GM19467 (cell line): ENCODE data around the gene GALNT7.
A peak's percentile ranks its signal among the peaks of the same experiment; 100 is the strongest.

Experiments used
- ATAC-seq: cut with Tn5 transposase; IDR thresholded peaks from one replicate; pipeline ENCODE4 v1.9.1; 2021; ENCODE audit warnings: mild to moderate bottlenecking, moderate library complexity; ENCODE audit not compliant: unreplicated experiment

GALNT7 gene

DNA sequence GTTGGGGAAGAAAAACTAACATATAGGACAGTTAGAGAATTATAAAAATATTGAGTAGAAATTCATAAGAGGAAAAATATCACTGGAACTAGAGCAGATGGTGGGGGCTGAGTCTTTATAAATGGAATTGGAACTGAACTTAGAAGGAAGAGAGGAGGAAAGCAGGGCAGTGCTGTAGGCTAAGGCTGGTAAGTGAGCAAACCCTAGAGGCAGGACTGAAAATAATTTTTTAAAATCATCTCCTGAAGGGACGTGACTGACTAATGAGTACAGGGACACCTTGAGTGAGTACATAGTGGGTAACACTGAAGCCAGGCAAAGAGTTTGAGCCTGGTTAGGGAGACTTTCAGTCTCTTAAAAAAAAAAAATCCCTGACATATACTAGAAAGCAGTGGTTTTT, 63.3 kb downstream of the GALNT7 start:
- peak; percentile 52 for ATAC-seq

- no peak for ATAC-seq
Observed at GRCh38 chr4:173233857-173234256, 65.2 kb downstream of the GALNT7 start.

DNA sequence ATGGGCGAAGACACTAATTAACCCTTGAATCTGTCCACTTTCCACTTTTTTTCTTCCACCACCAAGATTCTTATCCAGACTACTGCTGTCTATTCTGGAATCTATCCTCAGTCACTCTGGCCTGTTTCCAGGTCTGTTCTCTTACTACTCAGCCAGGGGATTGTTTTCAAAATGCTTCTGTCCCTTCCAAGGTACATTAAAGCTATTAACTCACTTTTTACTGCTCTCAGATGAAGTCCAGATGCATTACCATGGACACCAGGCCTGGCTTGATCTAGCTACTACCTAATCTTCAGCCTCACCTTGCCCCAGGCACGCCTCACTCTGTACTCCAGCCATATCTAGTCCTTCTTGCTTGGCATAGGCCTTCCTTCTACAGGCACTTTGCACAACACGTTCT, 66.4 kb downstream of the GALNT7 start:
- ATAC-seq, result no peak

GRCh38 chr4:173236301-173236700, 67.7 kb downstream of the GALNT7 start:
- ATAC-seq, result no peak

DNA sequence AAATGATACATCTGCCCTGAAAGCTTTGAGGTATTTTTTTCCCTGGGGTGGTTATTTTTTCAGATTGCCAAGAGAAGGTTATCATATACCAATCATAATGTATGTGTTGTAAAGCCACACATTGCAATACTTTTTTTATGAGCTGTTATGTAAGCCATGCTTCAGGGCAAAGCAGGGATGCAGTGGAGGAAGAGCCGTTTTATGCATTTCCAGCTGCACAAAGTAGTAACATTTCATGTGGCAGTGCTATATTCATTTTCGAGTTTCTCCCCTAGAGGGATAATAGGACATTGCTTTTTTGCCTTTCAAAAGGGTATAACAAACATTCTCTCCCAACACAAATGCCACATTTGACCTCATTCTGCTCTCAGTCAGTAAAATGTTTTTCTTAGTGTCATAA, 68.5 kb downstream of the GALNT7 start:
- ATAC-seq, result no peak

DNA sequence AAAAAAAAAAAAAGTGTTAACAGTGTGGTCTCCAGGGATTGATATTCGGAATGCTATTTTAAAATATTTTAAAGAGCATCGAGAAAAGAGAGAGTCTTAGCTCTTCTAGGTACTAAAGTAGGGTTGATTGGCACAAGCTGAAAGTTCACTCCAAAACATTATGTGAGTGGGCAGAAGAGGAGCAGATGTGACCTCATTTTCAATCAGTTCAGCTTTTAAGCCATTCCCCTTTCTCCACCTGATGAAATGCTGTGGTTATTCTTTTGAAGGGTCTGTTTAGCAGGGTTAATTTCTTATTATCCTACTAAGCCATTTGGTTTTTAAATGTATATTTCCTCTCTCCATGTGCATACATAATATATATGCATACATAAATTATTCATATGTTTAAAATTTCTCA, 69.2 kb downstream of the GALNT7 start:
- ATAC-seq, result no peak

DNA sequence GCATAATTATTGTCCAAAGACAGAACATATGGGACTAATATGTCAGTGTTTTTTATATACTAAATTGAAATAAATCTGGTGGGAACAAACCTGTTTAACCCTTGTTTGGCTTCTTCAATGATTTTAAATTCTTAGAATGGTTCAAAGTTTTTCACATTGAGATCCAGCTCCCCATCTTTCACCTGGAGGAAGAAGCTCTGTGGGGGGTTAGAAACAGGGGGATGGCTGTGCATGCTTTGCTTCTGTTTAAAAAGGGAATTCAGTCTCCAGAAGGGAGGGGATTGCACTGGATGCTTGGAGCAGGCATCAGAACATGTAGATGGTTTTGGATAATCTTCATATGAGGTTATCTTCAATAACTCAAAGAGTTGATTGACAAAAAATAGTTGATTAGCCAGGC, 72.1 kb downstream of the GALNT7 start:
- ATAC-seq, result no peak

- ATAC-seq, result no peak
Observed at GRCh38 chr4:173242466-173243250, 74.0 kb downstream of the GALNT7 start.

DNA sequence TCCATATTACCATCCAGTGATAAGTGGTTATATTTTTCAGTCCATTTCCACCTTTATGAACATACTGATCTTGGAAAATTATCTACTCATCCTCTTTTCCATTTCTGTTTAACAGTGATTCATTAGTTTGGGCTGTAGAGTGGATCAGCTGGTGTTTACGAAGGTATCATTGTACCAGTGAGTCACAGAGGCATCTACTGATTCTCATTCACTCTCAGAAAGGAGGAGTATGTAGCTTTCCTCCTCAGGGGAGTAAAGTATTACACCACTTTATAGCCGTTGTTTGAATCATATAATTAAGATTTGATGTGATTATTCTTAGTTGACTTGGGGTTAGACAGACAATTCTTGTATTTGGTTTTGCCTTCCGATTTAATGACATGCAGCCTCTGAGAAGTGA, 74.7 kb downstream of the GALNT7 start:
- no peak for ATAC-seq

DNA sequence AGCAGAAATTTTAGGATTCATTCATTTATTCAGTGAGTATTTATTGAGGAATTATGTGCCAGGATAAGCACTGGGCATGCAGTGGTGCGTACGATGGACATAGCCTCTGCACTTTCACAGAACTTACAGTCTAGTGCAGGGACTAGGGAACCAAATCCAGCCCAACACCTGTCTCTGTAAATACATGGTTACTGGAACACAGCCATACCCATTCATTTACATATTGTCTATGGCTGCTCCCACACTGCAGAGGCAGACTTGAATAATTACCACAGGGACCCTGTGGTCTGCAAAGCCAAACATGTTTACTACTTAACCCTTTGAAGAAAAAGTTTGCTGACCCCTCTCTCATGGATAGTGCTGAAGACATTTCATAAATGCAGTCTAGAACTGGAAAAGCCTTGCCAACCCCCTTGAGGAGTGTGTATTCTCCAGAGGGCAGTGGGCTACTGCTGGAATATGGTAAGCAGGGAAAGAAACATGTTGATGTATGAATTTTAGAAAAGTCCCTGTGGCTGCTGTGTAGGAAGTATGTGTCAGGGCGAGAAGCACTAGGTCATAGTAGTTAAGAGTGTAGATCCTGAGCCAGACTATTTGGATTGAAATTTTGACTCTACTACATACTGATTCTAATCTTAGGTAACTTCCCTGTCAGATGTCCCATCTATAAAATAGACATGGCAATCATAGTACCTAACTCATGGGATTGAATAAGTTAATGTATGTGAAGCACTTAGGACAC, 75.5 kb downstream of the GALNT7 start:
- peak; percentile 57 for ATAC-seq

DNA sequence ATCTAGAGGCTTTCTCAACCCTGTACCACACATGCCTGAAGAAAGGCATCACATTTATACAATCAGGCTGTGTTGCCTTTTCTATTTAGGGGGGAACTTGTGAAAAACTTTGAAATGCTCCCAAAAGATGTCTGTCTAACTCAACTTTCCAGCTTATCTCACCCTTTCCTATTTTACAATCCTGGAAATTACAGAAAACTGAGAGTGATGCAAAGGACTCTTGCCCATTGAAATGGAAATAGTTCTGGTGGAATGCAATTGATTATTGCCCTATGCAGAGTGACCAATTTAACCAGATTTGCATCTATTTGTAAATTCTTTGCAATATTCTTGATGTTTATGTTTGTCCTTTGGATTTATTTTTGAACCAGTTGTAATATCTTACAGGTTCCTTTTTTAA, 77.3 kb downstream of the GALNT7 start:
- no peak for ATAC-seq

GRCh38 chr4:173246719-173247118, 78.1 kb downstream of the GALNT7 start:
- ATAC-seq, result peak; percentile 47

GRCh38 chr4:173247321-173247720, 78.7 kb downstream of the GALNT7 start:
- no peak for ATAC-seq

DNA sequence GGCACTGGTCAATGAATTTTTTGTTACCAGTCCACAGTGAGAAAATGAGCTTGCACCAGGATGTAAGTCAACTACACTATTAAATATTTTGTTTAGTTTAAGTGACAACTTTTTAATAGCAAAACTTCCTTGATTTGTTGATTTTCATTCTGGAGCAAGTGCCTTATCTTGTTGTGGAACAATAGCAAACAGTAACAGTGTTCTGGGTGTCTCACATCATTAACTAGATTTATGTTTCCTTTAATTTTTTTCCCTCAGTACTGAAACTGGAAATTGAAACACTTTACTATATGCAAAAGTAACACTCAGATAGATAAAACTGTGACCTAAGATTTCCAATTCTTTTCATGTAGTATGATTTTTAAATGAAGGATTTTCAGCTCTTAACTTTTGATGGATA, 80.1 kb downstream of the GALNT7 start:
- no peak for ATAC-seq

DNA sequence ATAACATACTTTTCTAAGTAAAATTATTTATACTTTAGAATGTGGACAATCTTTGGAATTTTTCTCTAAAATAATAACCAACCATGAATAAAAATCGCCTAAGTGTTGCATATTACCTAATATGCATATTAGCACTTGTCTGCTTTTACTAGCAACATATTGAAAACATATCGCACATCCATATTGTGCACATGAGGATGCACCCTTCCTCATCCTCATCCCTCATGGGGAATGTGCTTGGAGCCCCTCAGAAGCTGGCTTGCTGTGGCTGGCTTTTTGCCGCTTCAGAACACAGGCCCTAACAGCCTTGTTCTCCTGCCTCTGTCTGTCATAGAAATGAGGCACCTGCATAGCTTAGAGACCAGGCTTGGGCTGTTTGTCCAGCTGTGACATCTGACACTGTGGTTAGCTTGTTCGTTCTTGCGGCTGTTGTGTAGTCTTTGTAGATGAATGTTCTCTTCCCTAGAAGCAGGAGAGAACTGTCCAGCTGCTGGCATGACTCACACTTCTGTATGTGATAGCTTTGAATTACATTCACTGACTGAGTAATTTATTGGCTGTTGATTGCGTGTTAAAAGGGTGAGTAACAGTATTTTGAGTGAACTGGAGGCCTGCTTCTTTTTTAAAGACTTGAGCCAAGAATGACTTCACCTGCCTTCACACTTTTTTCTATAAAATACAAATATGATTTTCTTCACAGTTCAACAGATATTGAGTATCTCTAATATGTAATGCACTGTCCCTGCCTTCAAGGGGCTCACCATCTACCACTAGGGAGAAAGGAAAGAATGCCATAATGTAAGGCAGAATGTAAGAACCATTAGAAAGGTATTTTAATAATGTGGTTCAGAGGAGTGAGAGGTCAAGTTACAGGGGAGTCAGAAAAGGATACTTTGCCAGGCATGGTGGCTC, 83.7 kb downstream of the GALNT7 start:
- peak; percentile 95 for ATAC-seq

DNA sequence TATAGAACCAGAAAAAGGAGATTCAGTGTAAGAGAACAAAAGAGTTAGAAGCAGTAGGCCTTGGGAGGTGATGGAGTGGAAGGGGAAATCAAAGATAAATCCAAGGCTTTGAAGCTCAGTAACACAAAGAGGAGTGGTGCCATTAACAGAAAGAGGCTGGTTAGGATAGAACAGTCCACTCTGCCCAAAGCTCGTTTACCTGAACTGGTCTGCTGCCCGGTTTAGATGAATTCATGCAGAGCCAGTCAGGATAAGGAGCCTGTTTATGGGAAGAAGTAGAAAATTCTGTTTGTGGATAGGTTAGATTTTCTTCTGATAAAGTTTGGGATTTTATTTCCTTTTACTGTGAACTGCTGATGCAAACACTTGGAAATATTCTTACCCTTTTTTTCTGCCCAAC, 85.0 kb downstream of the GALNT7 start:
- no peak for ATAC-seq

DNA sequence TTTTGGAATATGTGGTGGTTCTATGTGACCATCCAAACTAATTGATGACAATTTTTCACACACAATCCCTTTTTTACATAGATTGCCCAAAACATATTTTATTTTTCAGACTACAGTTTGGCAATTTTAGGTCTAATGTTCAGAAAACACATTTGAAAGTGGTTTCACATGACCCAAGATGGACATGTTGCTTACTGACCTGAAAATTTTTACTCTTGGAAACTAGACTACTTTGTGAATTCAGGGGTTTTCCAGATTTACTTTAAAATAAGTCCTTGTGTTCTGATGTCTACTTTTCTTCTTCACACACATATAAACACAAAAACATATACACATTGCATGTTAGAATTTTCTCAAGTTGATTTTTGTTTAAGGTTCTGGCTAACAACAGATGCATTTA, 86.0 kb downstream of the GALNT7 start:
- ATAC-seq, result no peak

GRCh38 chr4:173256825-173257224, 88.2 kb downstream of the GALNT7 start:
- ATAC-seq, result no peak

GRCh38 chr4:173257732-173258717, 89.4 kb downstream of the GALNT7 start:
- ATAC-seq, result peak; percentile 78

GRCh38 chr4:173258866-173259265, 90.3 kb downstream of the GALNT7 start:
- no peak for ATAC-seq
